GM19438 (cell line): Measurements from ENCODE around the gene GRM1.

Source experiments
- ATAC-seq: cut with Tn5 transposase; IDR thresholded peaks from one replicate; pipeline ENCODE4 v1.9.1; 2021; ENCODE audit warnings: low read depth; ENCODE audit not compliant: unreplicated experiment

GRM1 gene

GRCh38 chr6:146095481-146095880 lies 66.6 kb downstream of the GRM1 start:
- ATAC-seq: no peak

DNA sequence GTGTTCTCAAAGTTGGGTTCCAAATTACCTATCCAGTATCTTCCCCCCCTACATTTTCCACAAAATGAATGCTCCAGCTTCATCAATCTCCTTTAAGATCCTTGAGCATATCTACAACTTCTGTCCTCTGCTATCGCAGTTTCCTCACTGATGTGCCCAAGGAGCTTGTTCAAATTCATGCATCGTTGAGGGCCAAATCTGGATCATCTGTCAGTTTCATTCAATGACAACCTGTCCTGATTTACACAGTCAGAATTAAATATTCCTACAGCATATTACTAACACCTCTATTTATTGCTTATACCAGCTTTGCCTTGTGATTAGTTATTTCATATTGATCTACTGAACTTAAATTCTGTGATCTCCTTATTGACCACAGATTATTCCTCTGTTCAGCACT lies 68.7 kb downstream of the GRM1 start:
- no peak for ATAC-seq

- no peak for ATAC-seq
Measured at GRCh38 chr6:146100776-146101175, 71.9 kb downstream of the GRM1 start.

DNA sequence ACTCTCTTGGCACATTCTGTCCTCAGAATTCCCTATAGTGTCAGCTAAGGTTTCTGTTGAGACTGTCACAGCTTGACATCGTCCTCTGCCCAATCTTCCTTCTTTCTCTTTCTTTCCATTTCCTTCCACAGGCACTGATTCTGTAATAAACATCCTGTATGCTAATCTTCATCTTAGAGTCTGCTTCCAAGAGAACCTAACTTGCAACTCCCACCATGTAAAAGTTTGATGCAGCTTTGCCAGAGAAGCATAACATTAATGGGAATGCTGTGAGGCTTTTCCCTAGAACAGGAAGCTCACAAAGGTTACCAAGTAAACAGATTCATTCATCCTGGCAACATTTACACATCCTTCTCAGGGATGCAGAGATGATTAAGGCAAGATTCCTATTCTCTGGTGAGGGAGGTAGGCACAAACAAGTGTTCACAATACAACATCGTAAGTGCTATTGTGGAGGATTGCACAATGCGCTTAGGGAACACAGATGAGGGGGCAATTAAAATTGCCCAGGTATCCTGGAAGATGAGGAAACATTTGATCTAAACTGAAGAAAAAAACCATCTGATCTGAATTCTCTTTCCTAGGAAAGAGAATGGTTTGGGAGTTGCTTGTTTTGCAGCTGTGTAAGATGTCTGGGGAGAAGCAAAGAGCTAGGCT lies 74.7 kb downstream of the GRM1 start:
- ATAC-seq: no peak

- ATAC-seq: no peak
Measured at GRCh38 chr6:146106532-146106931, 77.7 kb downstream of the GRM1 start.

GRCh38 chr6:146110990-146111389 lies 82.1 kb downstream of the GRM1 start:
- ATAC-seq: no peak

DNA sequence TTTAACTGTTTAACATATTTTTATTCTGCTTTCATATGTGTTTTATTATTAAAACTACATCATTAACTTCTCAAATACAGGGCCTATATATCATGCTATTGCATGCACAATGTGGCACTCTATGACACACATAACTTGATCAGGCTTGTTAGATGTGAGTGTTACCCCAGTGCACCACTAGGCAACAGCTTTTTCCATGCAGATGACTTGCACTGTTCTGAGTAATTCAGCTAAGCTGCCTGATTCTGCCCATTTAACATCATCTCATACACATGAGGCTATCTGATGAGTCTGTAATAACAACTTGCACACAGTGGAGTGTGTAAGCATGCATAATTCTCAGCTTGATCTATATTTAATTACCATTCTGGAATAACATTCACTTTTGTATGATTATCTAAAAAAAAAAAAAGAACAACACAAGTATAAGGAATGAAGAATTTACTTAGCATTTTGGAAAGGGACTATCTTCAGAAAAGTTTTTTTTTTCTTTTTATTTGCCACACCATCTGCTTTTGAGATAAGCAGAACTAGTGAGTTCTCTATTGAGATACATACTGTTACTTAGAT lies 83.1 kb downstream of the GRM1 start:
- ATAC-seq: no peak

- ATAC-seq: no peak
Measured at GRCh38 chr6:146113084-146113623, 84.3 kb downstream of the GRM1 start.

- no peak for ATAC-seq
Measured at GRCh38 chr6:146123616-146124015, 94.8 kb downstream of the GRM1 start.

- ATAC-seq: no peak
Measured at GRCh38 chr6:146127447-146128215, 98.8 kb downstream of the GRM1 start.

DNA sequence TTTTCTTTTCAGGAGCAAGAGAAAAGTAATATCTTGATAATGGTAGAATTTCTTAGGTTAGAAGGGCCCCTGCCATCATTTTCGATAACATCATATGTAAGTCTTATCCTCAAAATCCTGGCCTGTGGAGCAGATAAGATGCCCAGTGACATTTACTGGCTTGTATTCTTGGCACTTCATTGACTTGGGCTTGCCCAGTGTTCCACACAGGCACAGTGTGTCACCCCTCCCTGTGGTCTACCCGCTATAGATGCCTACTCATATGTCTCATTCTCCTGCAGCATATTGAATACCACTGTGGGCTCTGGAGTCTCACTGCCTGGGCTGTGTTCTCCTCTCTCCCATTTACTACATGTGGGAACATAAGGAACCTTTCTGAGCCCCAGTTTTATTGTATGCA lies 105.0 kb downstream of the GRM1 start:
- ATAC-seq: no peak

- ATAC-seq: no peak
Measured at GRCh38 chr6:146135167-146135566, 106.3 kb downstream of the GRM1 start.

DNA sequence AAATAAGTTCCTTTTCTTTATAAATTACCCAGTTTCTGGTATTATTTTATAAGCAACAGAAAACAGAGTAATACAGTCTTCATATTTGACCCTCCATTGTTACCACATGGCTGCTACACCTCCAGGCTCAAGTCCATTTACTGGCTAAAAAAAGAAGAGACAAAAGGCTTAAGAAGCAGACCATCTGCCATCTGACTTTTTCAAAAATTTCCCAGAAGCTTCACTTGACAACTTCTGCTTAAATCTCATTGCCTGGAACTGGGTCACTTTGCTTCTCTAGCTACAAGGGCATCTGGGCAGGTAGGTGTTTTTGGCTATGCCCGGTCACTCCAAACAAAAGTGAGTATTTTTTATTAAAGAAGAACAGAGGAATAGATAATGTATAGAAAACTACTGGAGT lies 118.0 kb downstream of the GRM1 start:
- no peak for ATAC-seq

DNA sequence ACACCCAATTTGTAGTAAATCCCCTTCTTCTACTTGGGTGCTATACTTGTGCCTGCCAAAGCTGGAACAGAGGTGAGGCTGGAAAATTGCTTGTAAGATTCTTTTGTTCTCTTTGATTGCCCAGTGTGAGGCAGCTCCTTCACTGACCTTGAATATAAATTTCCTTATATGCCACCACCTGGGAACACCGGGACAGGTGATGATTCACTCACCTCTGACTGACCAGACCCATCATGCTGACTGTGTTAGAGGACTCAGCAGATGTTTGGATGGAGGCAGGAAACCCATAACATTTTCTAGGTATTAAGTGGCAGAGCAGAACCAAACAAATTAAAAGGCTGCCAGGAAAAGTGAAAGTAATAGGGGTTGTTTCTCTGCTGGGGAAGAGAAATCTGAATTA lies 120.9 kb downstream of the GRM1 start:
- no peak for ATAC-seq

- ATAC-seq: peak; percentile 96
Measured at GRCh38 chr6:146153040-146153758, 124.3 kb downstream of the GRM1 start.

DNA sequence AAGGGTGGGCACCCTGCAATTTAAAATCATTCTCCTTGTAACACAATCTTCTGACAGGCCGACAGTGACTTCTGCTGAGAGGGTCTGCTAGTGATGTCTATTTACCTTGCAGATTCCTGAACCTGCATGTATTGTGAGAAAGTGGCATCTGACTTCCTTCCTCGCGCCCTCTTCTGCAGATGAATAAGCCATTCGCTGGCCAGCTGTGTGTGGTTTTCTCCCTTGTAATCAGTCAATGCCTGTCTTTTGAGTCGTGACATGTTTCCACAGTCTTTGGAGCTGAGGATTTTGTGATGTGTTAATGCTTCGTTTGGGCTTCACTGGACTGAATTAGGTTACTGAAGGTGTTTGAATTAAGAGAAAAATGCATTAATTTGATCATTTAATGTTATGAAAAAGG lies 125.3 kb downstream of the GRM1 start:
- ATAC-seq: peak; percentile 37

DNA sequence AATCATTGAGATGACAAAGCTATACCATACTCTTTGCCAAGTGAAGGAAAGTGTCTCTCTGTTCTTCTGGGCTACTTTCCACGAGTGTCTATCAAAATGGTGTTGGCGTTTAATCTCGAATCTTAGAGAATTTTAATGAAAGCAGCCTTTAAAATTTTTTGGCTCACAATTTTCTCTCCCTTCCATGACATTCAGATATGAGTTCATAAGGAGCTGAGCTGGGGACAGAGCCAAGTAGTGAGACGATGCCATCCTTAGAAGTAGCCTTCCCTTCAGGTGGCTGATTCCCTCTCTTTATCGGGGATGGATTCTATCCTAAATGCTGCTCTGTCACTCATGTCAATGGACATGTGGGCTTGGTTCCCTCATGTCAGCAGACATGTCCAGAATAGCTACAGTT lies 132.8 kb downstream of the GRM1 start:
- ATAC-seq: no peak

GRCh38 chr6:146169872-146170271 lies 141.0 kb downstream of the GRM1 start:
- ATAC-seq: no peak

DNA sequence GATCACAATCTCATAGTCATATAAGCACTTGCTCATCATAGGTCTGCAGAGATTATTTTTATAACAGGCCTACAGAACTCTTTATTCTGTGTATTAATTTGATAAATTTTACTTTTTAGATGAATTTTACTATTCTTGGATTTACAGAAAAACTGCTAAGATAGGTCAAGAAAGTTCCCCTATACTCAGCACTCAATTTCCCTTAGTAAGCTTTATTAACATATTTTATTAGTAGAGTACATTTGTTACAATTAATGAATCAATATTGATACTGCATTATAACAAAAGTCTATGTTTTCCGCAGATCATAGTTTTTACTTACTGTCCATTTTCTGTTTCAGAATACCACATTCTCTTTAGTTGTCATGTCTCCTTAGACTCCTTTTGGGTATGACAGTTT lies 148.9 kb downstream of the GRM1 start:
- no peak for ATAC-seq

DNA sequence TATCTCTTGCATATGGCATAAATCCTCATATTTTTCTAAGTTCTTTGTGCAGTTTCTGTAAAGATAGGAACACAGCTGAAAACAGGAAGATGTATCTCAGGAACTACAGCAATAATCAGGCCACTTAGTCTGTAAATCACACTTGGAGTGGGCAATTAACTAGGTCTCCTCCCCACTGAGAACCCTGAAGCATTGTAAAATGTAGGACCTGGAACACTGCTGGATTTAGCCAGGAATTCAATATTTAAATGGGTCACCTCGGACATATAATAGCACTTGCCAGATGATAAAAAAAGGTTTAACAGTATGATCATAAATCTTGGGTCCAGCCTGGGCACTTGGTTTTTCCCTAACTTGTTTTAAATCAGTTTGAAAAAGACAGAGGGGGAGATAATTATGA lies 155.0 kb downstream of the GRM1 start:
- no peak for ATAC-seq

DNA sequence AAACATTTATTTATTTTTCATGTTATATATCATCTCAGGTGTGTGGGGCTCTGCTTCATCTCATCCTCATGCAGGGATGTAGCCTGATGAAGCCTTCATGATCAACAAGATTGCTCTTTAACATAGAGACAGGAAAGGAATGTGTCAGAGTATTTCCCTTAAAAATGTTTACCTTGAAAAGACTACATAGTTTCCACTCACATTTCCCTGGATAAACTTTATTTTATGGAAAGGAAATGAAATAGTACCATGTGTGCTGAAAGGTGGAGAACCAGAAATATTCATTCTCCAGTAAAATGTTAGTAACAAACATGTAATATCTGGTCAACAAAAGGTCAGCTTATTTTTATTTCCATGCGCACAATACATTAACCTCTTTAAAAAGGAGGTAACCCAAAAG lies 155.8 kb downstream of the GRM1 start:
- no peak for ATAC-seq
